Choroid plexus epithelial cell (primary cell): ENCODE results near the gene SMKR1.

Experiments used
- DNase-seq: peaks from one replicate; pipeline ENCODE4 v3.0.0-alpha.2; 2010; ENCODE audit warnings: low read depth
- H3K4me3 ChIP-seq: 2 replicates; pipeline ENCODE4 v1.5.1; 2011; ENCODE audit warnings: low read depth, mild to moderate bottlenecking, control low read depth, low read length, moderate library complexity
- TF ChIP-seq, protein P1 (sequence below): conservative IDR thresholded peaks from 2 replicates; pipeline ENCODE4 v1.5.1; 2011; ENCODE audit warnings: low read depth, mild to moderate bottlenecking, control low read depth, inconsistent platforms, low read length, moderate library complexity

Gene SMKR1

DNA sequence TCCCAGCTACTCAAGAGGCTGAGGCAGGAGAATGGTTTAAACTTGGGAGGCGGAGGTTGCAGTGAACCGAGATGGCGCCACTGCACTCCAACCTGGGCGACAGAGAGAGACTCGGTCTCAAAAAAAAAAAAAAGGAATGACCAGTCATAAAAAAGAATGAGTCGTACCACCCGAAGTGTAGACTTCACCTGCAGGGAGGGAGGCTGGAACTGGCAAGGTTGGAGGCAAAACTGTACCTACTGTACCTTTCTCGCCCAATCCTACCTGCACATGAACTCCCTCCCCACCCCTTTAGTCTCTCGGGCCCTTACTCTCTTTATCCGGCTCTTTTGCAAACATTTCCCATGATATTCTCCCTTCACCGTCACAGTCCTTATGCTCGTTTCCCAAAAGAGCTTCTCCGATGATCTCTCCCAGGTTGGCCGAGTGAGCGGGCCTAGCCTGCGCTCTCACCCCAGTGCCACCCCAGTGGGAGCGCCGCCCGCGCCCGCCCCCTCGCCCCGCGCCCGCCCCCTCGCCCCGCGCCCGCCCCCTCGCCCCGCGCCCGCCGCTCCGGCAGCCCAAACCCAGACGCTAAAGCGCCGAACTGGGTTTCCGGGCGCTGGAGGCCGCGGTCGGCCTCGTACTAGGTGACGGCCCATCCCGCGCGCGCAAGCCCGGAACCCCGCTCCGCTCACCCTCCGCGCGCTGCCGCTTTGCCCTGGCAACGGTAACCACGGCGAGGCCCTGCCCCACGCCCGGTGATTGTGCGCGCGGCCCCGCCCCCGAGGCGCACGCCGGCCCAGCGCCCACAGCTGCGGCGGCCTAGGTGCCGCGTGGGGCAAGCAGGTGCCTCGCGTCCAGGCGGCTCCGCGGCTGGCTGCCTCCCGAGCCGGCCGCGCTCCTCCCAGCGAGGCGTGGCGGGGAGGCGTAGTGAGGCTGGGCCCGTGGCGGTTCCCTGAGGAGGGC lies at the start of gene SMKR1:
Gene SMKR1 (plus strand): TSS at position 772 of the 948 bp plus-strand sequence. CDS start 294 bp downstream, outside the sequence.
- TF ChIP-seq, protein P1, sequence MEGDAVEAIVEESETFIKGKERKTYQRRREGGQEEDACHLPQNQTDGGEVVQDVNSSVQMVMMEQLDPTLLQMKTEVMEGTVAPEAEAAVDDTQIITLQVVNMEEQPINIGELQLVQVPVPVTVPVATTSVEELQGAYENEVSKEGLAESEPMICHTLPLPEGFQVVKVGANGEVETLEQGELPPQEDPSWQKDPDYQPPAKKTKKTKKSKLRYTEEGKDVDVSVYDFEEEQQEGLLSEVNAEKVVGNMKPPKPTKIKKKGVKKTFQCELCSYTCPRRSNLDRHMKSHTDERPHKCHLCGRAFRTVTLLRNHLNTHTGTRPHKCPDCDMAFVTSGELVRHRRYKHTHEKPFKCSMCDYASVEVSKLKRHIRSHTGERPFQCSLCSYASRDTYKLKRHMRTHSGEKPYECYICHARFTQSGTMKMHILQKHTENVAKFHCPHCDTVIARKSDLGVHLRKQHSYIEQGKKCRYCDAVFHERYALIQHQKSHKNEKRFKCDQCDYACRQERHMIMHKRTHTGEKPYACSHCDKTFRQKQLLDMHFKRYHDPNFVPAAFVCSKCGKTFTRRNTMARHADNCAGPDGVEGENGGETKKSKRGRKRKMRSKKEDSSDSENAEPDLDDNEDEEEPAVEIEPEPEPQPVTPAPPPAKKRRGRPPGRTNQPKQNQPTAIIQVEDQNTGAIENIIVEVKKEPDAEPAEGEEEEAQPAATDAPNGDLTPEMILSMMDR: no peak
- peak within 1 kb of the TSS; percentile 56 for H3K4me3 ChIP-seq
- DNase-seq: peak; percentile 47

DNA sequence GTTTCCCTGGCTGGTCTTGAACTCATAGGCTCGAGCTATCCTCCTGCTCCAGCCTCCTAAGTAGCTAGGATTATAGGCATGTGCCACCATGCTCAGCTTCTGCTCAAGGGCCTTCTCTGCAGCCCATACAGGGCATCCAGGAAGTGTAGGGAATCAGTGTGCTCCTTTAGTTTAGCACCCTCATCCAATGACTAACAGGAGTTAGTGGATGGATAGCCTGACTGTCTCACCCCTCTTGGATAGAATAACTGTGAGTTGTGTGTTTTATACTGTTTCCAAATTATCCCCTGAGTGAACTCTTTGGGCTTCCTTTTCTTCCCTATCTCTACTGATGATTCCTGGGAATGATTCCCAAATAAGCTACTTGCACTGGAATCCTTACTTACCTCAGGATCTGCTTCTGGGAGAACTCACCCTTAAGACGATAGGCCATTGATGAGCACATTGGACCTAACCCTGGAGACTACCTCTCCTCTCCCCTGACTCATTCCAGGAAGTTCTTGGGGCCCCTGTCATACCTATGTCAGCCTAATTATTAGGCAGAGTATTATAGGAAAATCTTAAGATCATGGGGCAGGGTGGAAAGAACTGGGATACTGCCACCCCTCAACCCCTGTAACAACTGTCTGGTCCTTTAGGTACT lies 49.6 kb upstream of the SMKR1 start:
- no peak for DNase-seq
- TF ChIP-seq, protein P1: no peak

DNA sequence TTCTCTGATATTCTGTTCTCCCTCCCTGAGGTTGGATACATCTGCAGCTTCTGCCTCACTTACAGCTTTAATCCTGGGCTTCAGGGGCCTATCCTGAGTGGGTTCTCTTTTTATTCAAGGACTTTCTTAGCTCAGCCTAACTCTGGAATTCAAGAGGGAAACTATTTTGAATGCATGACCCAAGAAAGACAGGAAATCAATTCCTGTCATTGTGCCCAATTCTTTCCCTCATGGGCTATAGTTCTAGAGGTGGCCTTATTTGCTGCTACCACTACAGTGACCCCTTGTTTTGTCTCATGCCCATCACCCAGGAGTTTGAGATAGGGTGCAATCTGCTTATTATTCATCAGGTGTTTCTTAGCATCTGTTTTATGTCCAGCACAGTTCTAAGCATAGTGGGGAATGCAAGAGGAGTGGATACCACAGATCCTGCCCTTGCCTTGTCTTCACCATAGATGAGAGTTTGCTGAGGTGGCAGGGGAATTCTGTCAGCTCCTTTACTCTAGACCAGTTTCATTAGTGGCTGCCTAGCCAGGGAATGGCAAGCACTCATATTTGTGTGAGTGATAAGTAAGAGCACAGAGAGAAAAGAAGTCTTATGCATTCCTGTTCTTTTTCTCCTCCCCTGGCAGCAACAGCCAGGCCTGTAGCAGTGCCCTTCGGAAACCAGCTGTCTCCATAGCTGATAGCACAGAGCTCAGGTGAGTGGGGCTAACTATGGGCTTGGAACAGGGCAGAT lies 48.7 kb upstream of the SMKR1 start:
- DNase-seq: no peak
- TF ChIP-seq, protein P1: no peak

More for the DNA sequence above, 49.6 kb upstream of the SMKR1 start:
- H3K4me3 ChIP-seq: no peak overlapping the region

DNA sequence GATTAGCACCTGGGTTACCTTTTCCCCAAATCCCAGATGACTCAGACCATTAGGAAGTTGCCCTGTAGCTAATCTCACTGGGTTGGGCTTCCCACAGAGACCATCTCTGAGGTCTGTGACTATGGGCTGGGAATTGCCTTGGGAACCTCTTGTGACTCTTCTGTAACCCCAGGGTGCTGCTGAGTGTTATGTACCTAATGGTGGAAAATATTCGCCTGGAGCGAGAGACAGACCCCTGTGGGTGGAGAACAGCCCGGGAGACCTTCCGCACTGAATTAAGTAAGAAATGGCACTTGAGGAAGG lies 48.1 kb upstream of the SMKR1 start:
- TF ChIP-seq, protein P1: no peak
- H3K4me3 ChIP-seq: no peak overlapping the region
- no peak for DNase-seq

More for the DNA sequence above, 48.7 kb upstream of the SMKR1 start:
- no peak overlapping the region for H3K4me3 ChIP-seq

DNA sequence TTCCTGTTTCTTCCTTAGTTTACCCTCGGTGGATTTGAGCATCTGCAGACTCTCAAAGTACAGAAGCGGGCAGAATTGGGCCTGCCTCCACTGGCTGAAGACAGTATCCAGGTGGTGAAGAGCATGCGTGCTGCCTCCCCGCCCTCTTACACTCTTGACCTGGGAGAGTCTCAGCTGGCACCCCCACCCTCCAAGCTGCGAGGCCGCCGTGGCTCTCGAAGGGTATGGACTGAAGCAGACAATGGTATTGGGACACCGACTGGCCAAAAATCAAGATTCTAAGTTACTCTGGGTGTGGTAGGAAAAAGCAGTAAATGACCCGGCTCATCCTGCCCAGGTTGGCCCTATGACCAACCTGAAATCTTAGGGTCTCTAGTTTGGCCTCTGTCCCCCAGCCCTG lies 45.9 kb upstream of the SMKR1 start:
- DNase-seq: no peak
- H3K4me3 ChIP-seq: no peak overlapping the region
- TF ChIP-seq, protein P1: no peak

DNA sequence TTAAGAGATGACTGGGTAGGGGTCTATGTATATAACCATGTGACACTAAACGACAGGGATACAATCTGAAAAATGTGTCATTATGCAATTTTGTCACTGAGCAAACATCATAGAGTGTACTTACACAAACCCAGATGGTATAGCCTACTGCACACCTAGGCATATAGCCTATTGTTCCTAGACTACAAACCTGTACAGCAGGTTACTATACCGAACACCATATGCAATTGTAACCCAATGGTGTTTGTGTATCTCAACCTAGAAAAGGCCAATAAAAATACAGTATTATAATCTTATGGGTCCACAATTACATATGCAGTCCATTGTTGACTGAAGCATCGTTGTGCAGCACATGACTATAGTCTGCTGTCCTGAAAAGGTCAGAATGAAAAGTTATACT lies 45.2 kb upstream of the SMKR1 start:
- no peak for DNase-seq
- no peak overlapping the region for H3K4me3 ChIP-seq
- TF ChIP-seq, protein P1: no peak
